GM18511 (cell line): ENCODE results near the gene LRRC1.
"Not testable (repeated sequence)": the region's sequence is repeated elsewhere in the genome, so short reads cannot be mapped to it uniquely, and the experiment has no call there.

Experiments used
- ATAC-seq: cut with Tn5 transposase; IDR thresholded peaks from one replicate; pipeline ENCODE4 v1.9.1; 2021; ENCODE audit warnings: mild to moderate bottlenecking, moderate library complexity; ENCODE audit not compliant: unreplicated experiment

The LRRC1 gene

DNA sequence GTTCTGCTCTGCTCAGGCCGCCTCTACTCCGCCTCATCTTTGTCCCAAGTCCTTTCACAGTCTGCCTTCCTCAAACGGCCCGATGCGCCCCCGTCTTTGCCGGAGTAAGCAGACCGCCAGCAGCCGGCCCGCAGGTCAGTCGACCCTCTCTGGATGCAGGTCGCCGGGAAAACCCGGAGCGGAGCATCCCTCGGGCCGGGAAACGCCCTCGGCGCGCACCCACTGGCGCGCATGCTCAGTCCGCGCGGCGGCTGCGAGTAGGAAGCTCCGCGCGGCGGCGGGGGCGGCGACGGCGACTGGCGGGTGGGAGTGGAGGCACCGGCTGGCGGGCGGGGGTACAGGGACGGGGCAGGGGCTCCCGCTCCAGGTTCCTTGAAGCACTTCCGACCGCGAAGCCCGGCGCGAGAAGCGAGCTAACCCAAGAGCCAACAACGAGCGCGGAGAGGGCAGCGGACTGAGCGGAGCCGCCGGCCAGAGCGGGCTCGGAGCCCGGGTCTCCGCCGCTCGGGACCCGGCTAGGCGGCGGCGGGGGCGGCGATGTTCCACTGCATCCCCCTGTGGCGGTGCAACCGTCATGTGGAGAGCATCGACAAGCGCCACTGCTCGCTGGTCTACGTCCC is at the start of gene LRRC1:
LRRC1 (plus strand) TSS at position 286 of the 620 bp plus-strand sequence; CDS start at position 538, 252 bp downstream.
- ATAC-seq: peak; percentile 73

DNA sequence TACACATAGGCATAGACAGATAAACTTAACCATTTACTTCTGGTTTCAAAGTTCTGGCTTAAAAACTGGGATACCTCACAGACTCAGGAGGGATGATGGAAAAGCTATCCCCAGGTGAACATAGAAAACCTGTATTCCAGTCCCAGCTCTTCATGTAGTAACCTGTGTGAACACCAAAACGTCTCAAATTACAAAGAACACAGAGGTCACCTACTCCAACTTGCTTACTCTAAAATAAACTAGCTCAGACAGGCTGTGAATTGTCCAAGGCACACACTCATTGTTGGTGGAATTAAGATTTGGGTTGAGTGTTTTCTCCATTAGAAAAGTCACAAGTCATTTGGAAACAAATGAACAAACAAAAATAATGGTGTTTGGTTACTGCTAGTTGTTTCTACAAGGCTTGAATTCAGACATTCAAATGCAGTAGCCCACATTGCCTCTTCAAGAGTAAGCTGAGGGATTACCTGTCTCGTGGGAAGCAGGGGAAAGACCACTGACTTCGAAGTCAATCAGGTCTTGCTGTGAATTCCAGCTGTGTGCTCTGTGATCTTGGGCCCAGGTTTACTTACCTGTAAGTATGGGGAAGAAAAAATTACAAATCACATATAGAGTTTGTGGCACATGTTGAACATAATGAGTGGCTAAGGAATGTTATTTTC is 48.2 kb upstream of the LRRC1 start:
- ATAC-seq: no peak

DNA sequence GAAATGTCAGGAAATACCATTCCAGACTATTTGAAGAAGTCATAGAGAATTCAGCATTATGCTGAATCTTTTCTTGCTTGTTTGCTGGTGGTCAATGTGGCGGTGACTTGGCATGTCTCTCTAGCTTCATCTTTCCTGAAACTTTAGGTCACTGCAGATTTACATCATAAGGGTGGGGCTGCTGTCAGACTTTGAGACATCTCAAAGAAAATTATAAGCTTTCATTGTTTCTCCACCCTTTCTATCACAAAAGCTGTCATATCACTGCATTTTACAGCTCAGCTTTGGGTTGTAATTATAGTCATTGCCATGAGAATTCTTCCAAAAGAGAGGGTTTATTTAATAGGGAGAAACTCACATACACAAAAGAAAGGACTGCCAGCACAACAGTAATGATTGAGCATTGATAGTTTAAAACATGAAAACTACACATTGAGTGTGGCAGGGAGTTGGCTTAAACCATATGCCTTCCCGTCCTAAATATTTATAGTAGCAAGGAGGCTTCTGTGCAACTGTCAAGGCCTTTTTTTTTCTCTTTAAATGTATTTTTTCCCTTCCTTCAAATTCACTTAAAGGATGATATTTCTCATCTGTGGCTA is 44.7 kb upstream of the LRRC1 start:
- ATAC-seq: no peak

DNA sequence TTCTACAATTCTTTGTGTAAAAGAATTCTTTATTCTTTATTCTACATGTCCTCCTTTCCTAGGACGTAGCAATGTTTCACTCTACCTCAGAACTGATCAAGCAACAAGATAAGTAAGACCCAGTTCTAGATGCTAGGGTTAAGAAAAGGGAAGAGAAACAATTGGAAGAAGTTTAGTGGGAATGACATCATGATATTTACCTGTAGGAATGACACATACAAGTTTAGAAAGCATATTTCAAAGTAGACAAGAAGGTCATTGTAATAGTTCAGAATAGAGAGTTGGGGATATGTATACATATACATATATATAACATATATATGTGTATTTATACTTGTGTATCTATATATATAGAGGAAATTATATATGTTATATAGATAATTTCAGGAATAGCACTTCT is 43.4 kb upstream of the LRRC1 start:
- no peak for ATAC-seq

GRCh38 chr6:53752440-53752839 is 42.4 kb upstream of the LRRC1 start:
- ATAC-seq: no peak

- ATAC-seq: no peak
Measured at GRCh38 chr6:53752856-53753255, 41.9 kb upstream of the LRRC1 start.

- ATAC-seq: no peak
Measured at GRCh38 chr6:53754330-53754729, 40.5 kb upstream of the LRRC1 start.

DNA sequence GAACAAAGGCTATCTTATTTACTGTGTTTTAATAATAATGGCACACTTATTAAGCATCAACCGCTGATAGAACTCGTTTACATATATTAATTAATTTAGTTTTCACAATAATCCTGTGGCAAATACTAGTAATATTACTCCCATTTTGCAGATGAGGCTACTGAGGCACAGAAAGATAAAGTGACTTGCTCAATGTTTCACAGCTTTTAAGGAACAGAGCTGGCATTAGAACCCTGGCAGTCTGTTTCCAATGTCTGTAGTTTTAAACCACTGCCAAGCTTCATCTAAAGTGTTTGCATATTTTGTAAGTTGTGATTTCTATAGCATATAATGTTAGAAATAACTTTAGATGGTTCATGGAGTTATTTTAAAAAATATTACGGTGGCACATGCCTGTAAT is 38.4 kb upstream of the LRRC1 start:
- no peak for ATAC-seq

DNA sequence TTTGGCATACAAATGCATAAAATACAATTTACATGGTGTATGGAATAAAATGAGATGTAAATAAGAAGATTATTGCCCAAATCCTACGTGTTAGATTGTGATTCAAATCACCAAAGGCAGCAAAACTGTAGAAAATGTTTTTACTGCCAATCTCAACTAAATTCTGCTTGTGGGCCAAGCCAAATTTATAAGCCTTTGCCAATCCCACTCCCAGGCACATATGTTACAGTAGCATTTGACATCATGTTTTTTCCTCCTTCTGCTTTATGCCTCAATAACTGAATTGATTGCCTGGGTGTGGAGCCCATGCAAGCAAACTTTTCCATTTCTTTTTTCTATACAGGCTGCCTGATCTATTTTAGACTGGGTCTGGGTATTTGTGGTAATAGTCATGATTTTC is 36.3 kb upstream of the LRRC1 start:
- no peak for ATAC-seq

- no peak for ATAC-seq
Measured at GRCh38 chr6:53761036-53761435, 33.8 kb upstream of the LRRC1 start.

- ATAC-seq: no peak
Measured at GRCh38 chr6:53765270-53765669, 29.5 kb upstream of the LRRC1 start.

- ATAC-seq: no peak
Measured at GRCh38 chr6:53766930-53767329, 27.9 kb upstream of the LRRC1 start.

- no peak for ATAC-seq
Measured at GRCh38 chr6:53767941-53768340, 26.9 kb upstream of the LRRC1 start.

DNA sequence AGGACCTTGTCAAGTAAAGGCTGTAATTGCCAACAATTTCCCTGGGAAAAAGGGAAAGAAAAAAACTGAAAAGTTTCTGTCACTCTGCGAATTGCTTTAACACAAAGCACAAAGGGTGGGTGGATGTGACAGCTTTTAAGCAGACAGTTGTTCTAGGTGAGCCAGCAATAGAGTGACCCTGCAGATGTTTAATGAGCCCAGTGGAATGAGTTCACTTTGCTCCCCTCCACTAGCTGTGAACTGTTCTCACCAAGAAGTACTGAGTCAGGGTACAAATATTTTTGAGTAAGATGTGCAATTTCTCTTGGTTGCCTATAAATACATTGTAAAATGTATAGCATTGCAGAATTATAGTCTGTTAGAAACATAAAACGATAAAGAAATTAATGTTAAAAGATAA is 26.2 kb upstream of the LRRC1 start:
- ATAC-seq: no peak

GRCh38 chr6:53770780-53771249 is 24.0 kb upstream of the LRRC1 start:
- ATAC-seq: no peak

DNA sequence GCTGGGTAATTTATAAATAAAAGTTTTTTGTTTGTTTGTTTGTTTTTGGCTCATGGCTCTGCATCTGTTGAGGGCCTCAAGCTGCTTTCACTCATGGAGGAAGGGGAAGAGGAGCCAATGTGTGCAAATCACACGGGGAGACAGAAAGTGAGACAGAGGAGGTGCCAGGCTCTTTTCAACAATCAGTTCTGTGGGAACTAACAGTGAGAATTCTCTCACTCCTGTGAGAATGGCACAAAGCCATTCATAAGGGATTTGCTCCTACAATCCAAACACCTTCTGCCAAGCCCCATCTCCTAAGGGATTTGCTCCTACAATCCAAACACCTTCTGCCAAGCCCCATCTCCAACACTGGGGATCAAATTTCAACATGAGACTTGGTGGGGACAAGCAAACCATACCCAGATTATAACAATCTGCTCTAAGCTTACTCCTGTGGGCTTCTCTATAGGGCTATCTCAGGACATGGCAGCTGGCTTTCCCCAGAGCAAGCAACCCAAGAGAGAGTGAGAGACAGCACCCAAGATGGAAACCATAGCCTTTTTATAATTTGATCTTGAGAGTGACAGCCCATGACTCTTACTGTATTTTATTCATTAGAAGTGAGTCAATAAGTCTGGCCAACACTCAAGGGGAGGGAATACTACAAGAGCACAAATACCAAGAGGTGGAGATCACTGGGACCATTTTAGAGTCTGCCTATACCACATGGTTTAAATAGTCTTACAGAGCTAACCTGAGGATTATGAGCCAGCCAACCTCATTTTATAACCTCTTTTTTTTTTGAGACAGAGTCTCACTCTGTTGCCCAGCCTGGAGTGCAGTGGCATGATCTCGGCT is 22.8 kb upstream of the LRRC1 start:
- no peak for ATAC-seq

- no peak for ATAC-seq
Measured at GRCh38 chr6:53773044-53773696, 21.6 kb upstream of the LRRC1 start.

- not testable (repeated sequence) for ATAC-seq
Measured at GRCh38 chr6:53776152-53776551, 18.7 kb upstream of the LRRC1 start.

DNA sequence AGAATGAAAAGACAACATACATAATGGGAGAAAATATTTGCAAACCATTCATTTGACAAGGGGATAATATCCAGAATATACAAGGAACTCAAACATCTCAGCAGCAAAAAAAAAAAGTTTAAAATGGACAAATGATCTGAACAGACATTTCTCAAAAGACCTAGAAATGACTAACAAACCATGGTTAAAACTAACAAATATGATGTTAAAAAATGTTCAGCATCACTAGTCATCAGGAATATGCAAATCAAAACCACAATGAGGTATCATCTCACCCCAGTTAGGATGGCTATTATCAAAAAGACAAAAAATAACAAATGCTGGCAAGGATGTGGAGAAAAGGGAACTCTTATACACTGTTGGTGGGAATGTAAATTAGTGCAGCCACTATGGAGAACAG is 9.8 kb upstream of the LRRC1 start:
- ATAC-seq: not testable (repeated sequence)

GRCh38 chr6:53786832-53787231 is 8.0 kb upstream of the LRRC1 start:
- no peak for ATAC-seq

GRCh38 chr6:53790886-53791285 is 3.9 kb upstream of the LRRC1 start:
- no peak for ATAC-seq
